Breast epithelium (tissue), 4 donors: ENCODE results near the gene L3MBTL2. TPM values are rescaled to one million over a fixed set of nuclear protein-coding genes. Genes with fewer than 3 reads are reported as not detected.
"Not testable (repeated sequence)": the region's sequence is repeated elsewhere in the genome, so short reads cannot be mapped to it uniquely, and the experiment has no call there.

ENCODE experiments used
- DNase-seq, 2 donors: peaks; one replicate each; pipeline ENCODE4 v3.0.0-alpha.2; 2019; ENCODE audit warnings: low spot score in 2 of 2
- H3K27ac ChIP-seq, 2 donors: fragments of 200-600 bp; sonication (generic) in 1 of 2; one replicate each; pipeline ENCODE4 v1.5.1; 2016 to 2019; ENCODE audit warnings: mild to moderate bottlenecking in 1 of 2
- H3K27me3 ChIP-seq, 2 donors: fragments of 200-600 bp; sonication (generic) in 1 of 2; one replicate each; pipeline versions ENCODE4 v1.5.1 to v1.6.0; 2017 to 2019; ENCODE audit warnings: control low read depth in 1 of 2, mild to moderate bottlenecking in 1 of 2
- H3K36me3 ChIP-seq: fragments of 200-600 bp; one replicate; pipeline ENCODE4 v1.5.1; 2019
- H3K4me1 ChIP-seq, 2 donors: fragments of 200-600 bp; sonication (generic); one replicate each; pipeline ENCODE4 v1.5.1; 2016 to 2019; ENCODE audit warnings: control low read depth in 1 of 2
- H3K4me3 ChIP-seq, 3 donors: fragments of 200-600 bp; sonication (generic); 1 replicate in 2 of 3; 2 replicates in 1 of 3; pipeline ENCODE4 v1.5.1; 2016 to 2019; ENCODE audit warnings: mild to moderate bottlenecking in 3 of 3, moderate library complexity in 2 of 3
- H3K9me3 ChIP-seq, 2 donors: fragments of 200-600 bp; sonication (generic) in 1 of 2; one replicate each; pipeline ENCODE4 v1.5.1; 2016 to 2019; ENCODE audit warnings: control low read depth in 1 of 2
- POLR2A ChIP-seq: fragments of 450-650 bp; IDR thresholded peaks from one replicate; pipeline ENCODE4 v1.6.1; 2016; ENCODE audit warnings: antibody characterized with exemption, mild to moderate bottlenecking, moderate library complexity
- POLR2AphosphoS5 ChIP-seq, 3 donors: sonication (generic); formaldehyde crosslinking; IDR thresholded peaks; one replicate each; pipeline ENCODE4 v1.6.1; 2017; ENCODE audit warnings: antibody characterized with exemption in 3 of 3
- intact Hi-C: fragments of 100-400 bp; cut with DNase I; formaldehyde crosslinking; loops from one replicate; pipeline ENCODE4 v1.15.1; 2023; ENCODE audit warnings: low total_unique reads
- total RNA-seq, 3 donors: library from RNA; depleted of rRNA; stranded (reverse); fragments of >200 nt; gene quantifications; one replicate each; pipeline ENCODE4 v1.1.0, GENCODE V29; 2016
- TF ChIP-seq, protein P1 (sequence below), 3 donors: fragments of 450-650 bp; IDR thresholded peaks; one replicate each; pipeline ENCODE4 v1.5.1; 2016 to 2017; ENCODE audit warnings: antibody characterized with exemption in 3 of 3, mild to moderate bottlenecking in 3 of 3, moderate library complexity in 3 of 3

L3MBTL2 gene
- total RNA-seq, 3 donors from 2014 or later, result 13.1 to 22.5 (median 17.0) TPM

DNA sequence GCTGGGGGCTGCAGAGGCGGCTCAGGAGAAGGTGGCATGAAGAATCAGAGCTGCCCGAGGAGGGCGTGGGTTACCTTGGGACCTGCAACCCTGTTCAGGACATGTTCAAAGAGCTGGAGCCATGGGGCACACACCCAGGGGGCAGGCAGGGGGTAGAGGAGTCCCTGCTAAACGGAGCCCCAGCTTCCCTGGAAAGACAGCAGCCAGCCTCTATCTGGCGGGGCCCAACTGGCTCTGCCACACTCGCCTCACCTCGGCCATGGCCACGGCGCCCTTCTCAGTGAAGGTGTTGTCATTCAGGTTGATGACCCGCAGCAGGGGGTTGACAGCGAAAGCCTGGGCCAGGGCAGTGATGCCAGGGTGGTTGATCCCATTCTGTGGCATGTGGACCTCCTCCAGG is 52.6 kb downstream of the L3MBTL2 start:
- H3K4me1 ChIP-seq, result no peaks in the 10 kb centered on the region
- no peak overlapping the region for H3K4me3 ChIP-seq
- H3K9me3 ChIP-seq, result no peaks in the 10 kb centered on the region
- no peaks in the 10 kb centered on the region for H3K27me3 ChIP-seq
- DNase-seq, result no peak
- peak overlapping the region; percentile 45 to 63 for H3K27ac ChIP-seq
- no peaks in the 10 kb centered on the region for H3K36me3 ChIP-seq
- intact Hi-C loops, result no loop called here
- no peak for TF ChIP-seq POLR2A
- no peak for TF ChIP-seq POLR2AphosphoS5 (IDR thresholded peaks at IDR 0.05)
- TF ChIP-seq, protein P1, sequence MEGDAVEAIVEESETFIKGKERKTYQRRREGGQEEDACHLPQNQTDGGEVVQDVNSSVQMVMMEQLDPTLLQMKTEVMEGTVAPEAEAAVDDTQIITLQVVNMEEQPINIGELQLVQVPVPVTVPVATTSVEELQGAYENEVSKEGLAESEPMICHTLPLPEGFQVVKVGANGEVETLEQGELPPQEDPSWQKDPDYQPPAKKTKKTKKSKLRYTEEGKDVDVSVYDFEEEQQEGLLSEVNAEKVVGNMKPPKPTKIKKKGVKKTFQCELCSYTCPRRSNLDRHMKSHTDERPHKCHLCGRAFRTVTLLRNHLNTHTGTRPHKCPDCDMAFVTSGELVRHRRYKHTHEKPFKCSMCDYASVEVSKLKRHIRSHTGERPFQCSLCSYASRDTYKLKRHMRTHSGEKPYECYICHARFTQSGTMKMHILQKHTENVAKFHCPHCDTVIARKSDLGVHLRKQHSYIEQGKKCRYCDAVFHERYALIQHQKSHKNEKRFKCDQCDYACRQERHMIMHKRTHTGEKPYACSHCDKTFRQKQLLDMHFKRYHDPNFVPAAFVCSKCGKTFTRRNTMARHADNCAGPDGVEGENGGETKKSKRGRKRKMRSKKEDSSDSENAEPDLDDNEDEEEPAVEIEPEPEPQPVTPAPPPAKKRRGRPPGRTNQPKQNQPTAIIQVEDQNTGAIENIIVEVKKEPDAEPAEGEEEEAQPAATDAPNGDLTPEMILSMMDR (IDR thresholded peaks at IDR 0.05), result no peak

DNA sequence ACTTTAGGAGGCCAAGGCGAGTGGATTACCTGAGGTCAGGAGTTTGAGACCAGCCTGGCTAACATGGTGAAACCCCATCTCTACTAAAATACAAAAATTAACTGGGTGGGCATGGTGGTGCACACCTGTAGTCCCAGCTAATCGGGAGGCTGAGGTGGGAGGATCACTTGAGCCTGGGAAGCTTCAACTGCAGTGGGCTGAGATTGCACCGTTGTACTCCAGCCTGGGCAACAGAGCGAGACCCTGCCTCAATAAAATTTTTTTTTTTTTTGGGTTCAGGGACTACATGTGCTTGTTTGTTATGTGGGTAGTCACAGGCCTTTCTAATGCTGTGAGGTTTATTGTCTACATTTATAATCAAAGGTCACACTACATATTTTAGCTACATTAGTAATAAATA is 54.6 kb downstream of the L3MBTL2 start:
- H3K36me3 ChIP-seq, DNase-seq, intact Hi-C loops, H3K4me3 ChIP-seq, H3K27ac ChIP-seq, H3K4me1 ChIP-seq, H3K9me3 ChIP-seq, H3K27me3 ChIP-seq: not testable (repeated sequence)

DNA sequence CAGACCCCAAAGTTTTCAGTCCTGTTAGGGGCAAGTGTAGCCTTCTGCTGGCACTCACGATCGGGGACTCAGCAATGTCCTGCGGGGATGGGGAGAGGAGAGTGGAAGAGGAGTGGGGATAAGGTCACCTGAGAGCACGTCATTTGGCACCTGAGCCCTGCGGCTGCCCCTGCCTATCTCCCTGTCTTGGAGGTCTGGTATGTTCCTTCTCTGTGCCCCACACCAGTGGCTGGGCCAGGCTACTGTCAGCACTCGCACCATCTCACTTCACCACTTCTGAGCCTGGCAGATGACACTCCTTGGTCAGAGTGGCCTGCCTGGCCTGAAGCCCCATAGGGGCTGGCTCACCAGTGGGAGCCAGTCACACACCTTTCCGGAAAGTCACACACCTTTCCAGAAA is 55.8 kb downstream of the L3MBTL2 start:
- Histone ChIP-seq H3K27me3 (no peaks in the 10 kb centered on the region), H3K27ac (peak overlapping the region; percentile 69 to 83), H3K9me3 (no peaks in the 10 kb centered on the region), H3K4me1 (no peaks in the 10 kb centered on the region), H3K36me3 (no peaks in the 10 kb centered on the region), H3K4me3 (no peak overlapping the region)
- intact Hi-C loops, result no loop called here
- no peak for DNase-seq
- TF ChIP-seq POLR2A (no peak), POLR2AphosphoS5 (IDR thresholded peaks at IDR 0.05) (no peak)
- TF ChIP-seq, protein P1 (IDR thresholded peaks at IDR 0.05), result no peak

DNA sequence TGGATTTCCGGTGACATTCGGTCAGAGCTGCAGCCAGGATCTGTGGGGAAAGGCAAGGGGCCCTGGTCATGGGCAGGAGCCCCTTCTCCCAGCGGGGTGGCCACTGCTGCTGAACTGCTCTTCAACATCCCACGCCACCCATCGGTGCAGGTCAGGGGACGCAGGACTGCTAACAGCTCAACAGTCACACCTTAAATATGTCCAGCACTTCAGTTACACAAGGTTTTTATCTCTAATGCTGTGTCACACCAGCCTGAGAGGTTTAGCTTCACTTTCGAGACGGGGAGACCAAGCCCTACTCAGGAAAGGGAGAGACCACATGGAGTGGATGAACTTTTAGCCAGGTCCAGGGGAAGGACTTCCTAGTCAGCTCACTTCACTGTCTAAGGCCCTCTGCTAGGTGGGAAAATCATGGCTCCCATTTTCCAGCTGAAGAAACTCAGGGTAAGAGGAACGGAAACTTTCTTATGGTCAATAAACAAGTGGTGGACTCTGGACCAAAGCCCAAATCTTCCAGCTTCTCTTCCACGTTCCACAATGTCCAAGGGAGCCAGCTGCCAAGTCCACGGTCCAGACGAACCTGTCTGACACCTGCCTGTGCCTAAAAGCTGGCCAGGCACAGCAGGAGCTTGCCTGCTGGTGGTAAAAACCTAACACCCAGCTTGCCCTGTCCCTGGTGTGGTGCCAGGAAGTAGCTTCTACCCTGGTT is 56.6 kb downstream of the L3MBTL2 start:
- Histone ChIP-seq H3K4me3 (no peak overlapping the region), H3K9me3 (no peaks in the 10 kb centered on the region), H3K27me3 (no peaks in the 10 kb centered on the region), H3K27ac (peak overlapping the region; percentile 69 to 83), H3K36me3 (no peaks in the 10 kb centered on the region), H3K4me1 (no peaks in the 10 kb centered on the region)
- intact Hi-C loops, result no loop called here
- peak; percentile 70 to 72 for DNase-seq
- TF ChIP-seq POLR2AphosphoS5 (IDR thresholded peaks at IDR 0.05) (peak in 1 of 3 donors; percentile 18), POLR2A (no peak)

DNA sequence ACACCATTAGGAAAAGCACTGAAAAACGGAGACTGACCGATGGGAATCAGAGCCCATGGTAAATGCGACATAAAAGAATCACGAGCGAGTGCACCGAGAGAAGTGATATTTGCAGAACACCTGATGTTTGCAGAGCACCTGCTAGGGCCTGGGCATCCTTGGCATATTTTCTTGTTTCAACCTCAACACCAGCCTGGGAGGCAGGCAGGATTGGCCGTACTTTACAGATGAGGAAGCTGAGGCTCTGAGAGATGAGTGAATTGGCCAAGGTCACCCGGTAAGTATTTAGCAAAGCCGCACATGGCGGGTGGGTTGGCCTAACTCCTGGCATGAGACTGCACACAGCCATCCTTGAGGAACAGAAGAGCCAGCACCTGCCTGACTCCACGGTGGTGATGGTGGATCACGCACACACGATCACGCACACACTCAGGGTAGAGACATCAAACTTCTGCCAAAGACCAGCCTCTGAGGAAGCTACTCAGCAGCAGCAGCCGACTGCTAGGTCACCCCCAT is 57.2 kb downstream of the L3MBTL2 start:
- intact Hi-C loops, result no loop called here
- Histone ChIP-seq H3K9me3 (no peaks in the 10 kb centered on the region), H3K4me1 (no peaks in the 10 kb centered on the region), H3K27ac (peak overlapping the region; percentile 69 to 83), H3K4me3 (no peak overlapping the region), H3K27me3 (no peaks in the 10 kb centered on the region), H3K36me3 (peaks cover 3% of the 10 kb centered on the region)
- no peak for DNase-seq
- TF ChIP-seq POLR2AphosphoS5 (IDR thresholded peaks at IDR 0.05) (no peak), POLR2A (no peak)
- TF ChIP-seq, protein P1 (IDR thresholded peaks at IDR 0.05), result no peak

DNA sequence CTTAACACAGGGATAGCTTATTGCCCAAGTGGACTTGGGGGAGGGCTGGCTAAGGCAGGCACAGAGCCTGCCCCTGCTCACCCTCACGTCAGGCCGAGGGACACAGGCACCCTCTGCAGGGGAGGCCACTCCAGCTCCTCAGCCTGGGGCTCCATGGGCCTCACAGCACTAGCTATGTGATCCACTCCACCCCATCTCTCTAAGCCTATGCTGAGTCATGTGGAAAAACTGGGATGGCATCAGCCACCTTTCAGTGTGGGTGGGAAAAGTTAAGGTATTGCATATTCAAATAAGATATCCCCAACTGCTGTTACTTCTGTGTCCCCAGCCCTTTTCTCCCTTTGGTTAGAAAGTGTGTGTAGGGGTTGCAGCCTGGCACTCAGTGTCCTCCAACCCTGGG is 58.6 kb downstream of the L3MBTL2 start:
- DNase-seq, result no peak
- intact Hi-C loops, result no loop called here
- H3K27ac ChIP-seq, result no peak overlapping the region
- H3K4me1 ChIP-seq, result no peaks in the 10 kb centered on the region
- H3K4me3 ChIP-seq, result no peak overlapping the region
- TF ChIP-seq POLR2A, result no peak
- no peak for TF ChIP-seq POLR2AphosphoS5 (IDR thresholded peaks at IDR 0.05)
- TF ChIP-seq, protein P1 (IDR thresholded peaks at IDR 0.05), result no peak
- H3K36me3 ChIP-seq, result peaks cover 5% of the 10 kb centered on the region
- no peaks in the 10 kb centered on the region for H3K9me3 ChIP-seq
- no peaks in the 10 kb centered on the region for H3K27me3 ChIP-seq
